Ecto neural progenitor cell (in vitro differentiated cells): Measurements from ENCODE around the gene LSM3.
"Not testable (repeated sequence)": the region's sequence is repeated elsewhere in the genome, so short reads cannot be mapped to it uniquely, and the experiment has no call there.

ENCODE experiments used
- DNase-seq: peaks from one replicate; pipeline ENCODE4 v3.0.0-alpha.2; 2018; ENCODE audit warnings: low spot score

LSM3 gene

GRCh38 chr3:14222457-14222856 lies 43.8 kb downstream of the LSM3 start:
- DNase-seq: no peak

DNA sequence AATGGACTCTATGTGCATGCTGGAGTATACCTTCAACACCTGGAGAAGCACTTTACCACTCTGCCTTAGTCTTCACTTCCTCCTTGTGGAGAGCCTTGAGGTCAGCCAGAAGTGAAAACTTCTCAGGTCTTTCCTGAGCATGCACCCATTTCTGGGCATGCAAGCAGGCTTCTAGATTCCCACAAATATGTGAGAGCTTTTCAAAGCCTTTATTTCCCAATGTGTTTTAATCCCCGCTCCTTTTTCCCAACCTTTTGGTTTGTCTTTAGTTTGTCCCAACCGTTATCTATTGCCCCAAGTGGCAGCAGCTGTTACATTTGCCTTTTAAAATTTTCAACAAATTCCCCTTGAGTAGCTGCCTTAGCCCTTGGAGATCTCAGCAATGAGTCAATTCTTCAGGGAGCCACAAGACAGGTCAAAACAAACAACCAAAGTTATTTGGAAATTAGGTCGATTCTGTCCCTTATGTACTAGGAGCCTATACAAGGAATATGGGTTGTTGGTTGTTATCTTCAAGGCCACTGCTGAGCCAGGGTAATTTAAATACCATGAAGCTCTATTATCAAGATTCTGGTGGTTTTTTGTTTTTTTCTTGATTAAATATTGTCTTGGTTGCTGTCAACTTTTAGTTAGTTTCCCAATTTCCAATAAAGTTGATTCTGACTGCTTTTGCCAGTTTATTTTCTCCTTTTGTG lies 44.4 kb downstream of the LSM3 start:
- DNase-seq: no peak

DNA sequence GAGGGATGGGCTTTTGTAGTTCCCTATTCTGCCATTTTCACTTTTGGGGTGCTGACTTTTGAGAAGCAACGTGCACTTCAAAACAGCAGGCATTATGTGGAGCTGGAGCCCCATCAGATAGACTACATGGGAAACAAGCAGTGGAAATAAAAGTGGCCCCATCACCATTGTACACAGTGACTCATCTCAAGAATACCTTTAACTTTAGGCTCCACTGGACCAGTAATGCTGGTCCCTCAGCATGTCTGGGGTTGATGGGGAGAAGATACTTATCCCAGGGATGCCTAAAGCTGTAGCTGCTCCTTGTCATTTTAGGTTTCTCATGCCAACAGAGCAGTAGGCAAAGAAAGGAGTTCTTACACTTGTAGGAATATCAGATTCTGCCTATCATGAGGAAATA lies 45.0 kb downstream of the LSM3 start:
- no peak for DNase-seq

DNA sequence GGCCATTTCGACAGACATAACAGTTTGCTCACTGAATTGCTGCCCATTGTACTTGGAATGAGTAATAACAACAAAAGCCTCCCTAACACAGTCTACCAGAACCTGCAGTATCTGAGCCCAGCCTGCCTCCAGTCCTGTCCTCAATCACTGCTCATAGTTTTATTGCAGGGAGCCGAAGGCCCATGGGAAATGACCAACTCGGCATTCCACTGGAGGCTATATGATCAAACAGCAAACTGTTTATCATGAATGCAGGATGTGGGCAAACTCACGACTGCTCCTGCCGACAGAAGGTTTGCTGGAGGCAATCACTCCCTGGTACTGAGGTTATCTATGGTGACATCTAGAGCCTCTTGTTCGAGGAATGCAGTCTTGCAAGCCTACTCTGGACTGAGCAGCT lies 46.3 kb downstream of the LSM3 start:
- no peak for DNase-seq

- no peak for DNase-seq
Measured at GRCh38 chr3:14225421-14225820, 46.8 kb downstream of the LSM3 start.

- DNase-seq: not testable (repeated sequence)
Measured at GRCh38 chr3:14226351-14226750, 47.7 kb downstream of the LSM3 start.

GRCh38 chr3:14227856-14228255 lies 49.2 kb downstream of the LSM3 start:
- no peak for DNase-seq

GRCh38 chr3:14228681-14229470 lies 50.3 kb downstream of the LSM3 start:
- DNase-seq: no peak

GRCh38 chr3:14229695-14230094 lies 51.1 kb downstream of the LSM3 start:
- not testable (repeated sequence) for DNase-seq

DNA sequence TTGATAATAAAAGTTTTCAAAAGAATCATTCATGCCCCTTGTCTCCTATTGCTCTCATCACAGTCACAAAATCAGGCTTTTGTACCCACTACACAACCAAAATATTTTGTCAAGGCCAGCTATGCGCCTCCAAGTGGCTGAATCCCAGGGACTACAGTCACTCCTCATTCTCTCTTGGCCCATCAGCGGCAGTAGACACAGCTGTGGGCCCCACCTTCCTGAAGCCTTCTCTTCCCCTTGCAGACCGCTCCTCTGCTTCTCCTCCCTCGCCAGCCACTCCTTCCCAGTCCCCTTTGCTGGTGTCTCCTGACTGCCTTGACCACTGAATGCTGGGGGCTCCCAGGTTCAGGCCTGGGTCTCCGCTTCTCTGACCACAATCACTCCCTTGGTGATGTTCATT lies 52.1 kb downstream of the LSM3 start:
- DNase-seq: no peak

DNA sequence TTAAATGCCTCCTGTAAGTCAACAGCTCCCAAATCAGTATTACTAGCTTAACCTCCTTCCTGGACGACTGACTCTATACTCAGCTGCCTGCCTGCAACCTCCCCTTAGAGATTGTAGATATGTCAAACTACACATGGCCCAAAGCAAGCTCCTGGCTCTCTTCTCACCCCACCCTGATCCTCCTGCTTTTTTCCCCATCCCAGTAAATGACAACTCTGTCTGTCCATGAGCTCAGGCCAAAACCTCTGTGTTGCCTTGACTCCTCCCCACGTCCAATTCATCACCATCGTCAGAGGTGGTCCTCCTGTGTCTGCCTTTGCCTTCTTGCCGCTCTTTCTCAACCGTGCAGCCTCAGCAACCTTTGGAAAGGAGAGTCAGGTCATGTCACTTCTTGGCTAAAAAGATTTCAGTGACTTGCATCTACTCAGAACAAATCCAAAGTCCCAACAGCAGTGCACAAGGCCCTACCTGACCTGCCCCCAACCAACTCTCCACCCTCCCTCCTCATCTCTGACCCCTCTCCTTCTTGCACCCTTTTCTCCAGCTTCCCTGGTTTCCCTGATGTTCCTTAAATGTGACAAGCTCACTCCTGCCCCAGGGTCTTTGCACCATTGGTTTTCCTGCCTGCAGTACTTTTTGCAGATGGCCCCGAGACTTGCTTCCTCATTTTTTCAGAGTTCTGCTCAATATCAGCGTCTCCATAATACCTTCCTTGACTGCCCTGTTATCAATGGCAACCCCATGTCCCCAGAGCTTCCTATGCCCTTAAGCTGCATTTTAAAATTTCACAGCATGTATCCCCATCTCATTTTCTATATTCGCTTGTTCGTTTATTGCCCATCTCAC lies 52.8 kb downstream of the LSM3 start:
- no peak for DNase-seq

DNA sequence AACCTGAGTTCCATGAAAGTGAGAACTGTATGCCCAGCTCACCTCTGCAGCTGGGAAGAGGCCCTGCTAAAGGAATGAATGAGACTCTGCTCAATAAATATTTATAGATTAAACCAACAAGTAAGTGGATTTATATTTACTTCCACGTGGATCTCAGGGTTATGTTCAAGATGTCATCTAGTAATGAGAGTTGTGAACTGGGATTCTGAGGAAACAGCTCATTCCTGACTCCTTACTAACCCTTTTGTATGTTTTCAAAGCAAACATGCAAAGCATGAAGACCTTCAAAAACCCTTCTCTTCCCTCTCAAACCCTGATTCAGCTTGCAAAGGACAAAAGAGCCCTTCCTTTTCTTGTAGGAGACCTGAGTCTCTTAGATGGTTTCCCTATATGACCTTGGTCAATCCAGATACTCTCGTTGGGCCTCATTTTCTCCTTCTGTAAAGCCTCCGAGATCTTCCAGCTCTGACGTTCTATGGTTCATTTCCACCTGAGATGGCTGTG lies 53.4 kb downstream of the LSM3 start:
- DNase-seq: no peak

DNA sequence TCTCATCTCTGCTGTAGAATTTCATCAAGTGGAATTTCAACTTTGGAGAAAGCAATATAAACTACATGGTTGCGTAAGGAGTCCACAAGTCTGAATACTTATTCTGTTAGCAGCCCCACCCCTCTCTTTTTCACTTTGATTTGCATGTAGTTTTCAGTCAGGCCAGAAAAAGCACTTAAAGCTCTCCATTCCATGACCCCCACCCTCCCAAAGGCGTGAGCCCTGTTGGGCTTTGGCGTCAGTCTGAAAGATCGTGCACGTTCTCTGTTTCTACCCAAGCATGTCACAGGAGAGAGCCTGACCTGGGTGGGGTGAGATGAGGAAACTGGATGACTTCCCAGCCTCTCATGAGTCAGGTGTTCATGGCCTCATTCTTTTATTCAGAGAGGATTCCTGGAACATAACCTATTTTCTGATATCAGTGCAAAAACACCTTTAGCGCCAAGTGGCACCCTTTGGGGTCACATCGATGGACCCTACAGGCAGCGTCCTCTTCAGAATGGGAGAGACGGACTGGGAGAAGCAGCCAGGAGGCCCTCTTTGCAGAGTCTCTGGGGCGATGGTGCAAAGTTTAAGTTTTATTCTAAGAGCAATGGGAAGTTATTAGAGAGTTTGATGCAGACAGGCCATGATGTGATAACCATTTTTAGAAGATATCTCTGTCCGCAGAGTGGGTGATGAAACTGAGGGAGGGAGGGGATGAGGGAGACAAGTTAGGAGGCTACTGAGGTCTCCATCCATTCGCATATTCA lies 55.8 kb downstream of the LSM3 start:
- DNase-seq: no peak

DNA sequence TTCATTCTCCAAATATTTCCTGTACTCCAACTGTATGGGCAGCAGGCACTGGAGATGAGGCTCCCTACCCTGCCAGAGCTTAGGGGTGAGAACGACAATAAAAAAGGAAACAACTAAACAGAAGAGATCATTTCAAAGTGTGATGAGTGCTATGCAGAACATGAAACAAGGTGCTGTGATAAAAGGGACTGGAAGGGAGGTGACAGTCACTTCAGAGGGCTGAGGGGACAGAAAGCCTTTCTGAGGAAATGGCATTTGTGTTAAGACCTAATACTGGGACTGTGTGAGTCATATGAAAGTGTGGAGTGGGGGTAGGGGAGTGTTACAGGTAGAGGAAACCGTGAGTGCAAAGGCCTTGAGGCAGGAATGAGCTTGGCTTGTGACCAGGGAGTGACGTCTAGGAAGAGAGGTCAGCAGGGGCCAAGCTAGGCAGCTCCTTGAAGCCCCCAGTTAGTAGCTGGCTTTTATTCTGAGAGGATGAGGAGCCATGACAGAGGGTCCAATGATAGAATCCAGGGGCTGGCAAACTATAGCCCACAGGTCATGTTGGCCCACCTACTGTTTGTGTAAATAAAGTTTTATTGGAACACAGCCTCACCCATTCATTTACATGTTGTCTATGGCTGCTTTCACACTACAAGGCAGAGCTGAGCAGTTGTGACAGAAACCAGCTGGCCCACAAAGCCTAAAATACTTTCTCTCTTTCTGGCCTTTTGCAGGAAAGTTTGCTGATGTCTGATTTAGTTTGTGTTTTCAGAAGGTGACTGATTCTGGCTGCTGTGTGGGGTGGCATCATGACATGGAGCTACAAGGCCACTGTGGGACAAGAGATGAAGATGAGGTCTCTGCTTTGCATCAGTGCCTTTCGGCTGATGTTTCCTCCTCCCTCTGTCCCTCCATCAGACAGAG lies 56.6 kb downstream of the LSM3 start:
- no peak for DNase-seq

DNA sequence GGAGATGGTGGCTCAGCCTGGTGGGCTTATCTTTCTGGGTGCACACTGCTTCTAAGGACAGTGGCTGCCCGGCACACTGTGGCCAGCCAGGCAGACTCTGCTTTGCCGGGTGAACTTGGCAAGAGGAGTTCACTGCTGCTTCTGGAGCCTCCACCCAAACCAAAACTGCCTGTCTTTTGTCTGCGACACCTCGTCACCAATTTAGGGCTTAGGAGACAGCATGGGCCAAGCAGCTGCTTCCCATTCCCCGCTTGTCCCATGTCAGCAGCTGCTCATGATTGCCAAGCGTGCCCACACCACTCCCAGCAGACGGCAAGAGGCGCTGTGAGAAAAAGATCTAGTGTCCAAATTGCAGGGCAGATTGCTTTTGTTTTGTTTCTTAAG lies 57.3 kb downstream of the LSM3 start:
- DNase-seq: no peak

GRCh38 chr3:14236902-14237301 lies 58.3 kb downstream of the LSM3 start:
- DNase-seq: no peak

DNA sequence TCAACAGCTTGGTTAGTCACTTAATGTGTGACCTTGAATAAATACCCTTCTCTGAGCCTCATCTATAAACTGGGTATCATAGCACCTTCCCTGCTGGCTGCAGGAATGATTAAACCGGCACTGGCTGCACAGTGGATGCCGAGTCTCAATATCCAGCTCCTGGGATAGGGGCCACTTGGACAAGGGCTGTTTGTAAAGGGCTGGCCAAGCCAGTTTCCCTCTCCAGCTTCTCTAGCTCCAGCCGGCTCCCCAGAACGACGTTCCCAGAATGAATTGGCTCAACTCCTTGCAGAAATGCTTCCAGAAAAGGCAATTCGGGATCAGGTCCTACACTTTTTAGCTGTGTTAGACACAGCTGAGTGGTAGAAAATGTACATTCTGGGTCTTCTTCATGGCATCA lies 58.8 kb downstream of the LSM3 start:
- no peak for DNase-seq

GRCh38 chr3:14238356-14238755 lies 59.7 kb downstream of the LSM3 start:
- DNase-seq: no peak

- no peak for DNase-seq
Measured at GRCh38 chr3:14238930-14239329, 60.3 kb downstream of the LSM3 start.

DNA sequence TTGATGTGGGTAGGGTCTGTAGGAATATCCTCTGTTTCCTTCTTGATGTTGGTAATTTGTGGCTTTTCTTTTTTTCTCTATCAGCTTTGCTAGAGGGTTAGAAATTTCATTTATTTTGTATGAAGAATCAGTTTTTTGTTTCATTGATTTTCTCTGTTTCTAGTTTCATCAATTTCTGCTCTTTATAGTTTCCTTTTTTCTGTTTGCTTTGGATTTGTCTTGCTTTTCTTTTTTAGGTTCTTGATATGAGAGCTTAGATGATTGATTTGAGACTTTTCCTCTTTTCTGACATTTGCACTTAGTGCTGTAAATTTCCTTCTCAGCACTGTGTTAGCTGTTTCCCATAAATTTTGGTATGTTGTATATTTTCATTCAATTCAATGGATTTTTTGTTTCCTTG lies 61.3 kb downstream of the LSM3 start:
- no peak for DNase-seq

DNA sequence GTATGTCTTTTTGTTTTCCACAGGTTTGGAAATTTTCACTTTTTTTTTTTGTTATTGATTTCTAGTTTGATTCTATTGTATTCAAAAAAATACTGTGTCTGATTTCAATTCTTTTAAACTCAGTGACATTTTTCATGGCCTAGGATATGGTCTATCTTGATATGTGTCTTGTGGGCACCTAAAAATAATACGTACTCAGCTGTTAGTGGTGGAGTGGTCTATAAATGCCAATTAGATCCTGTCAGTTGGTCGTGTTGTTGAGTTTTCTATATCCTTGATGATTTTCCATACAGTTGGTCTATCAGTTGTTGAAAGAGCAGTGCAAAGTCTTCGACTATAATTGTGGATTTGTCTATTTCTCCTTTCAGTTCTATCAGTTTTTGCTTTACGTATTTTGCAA lies 61.7 kb downstream of the LSM3 start:
- no peak for DNase-seq
